A673 (cell line): ENCODE results near the gene KCNE4. TPM values are rescaled to one million over a fixed set of nuclear protein-coding genes. Genes with fewer than 3 reads are reported as not detected.

Experiments used
- BruUV-seq: library from RNA; stranded (reverse); fragments of 400-500 nt; replicated peaks from 2 replicates; lab custom pipeline; 2021; lab: Mats Ljungman, UMichigan
- CTCF ChIA-PET: fragments of 300-600 bp; sonication (Branson Sonifier 250); formaldehyde crosslinking; loops from one replicate; lab custom pipeline; 2022; ENCODE audit warnings: antibody characterized with exemption; lab: Charles Lee
- POLR2A ChIA-PET: fragments of 300-600 bp; sonication (Branson Sonifier 250); formaldehyde crosslinking; loops from one replicate; lab custom pipeline; 2022; ENCODE audit warnings: antibody characterized with exemption; ENCODE audit not compliant: low non-redundant PET; lab: Charles Lee
- DNase-seq: peaks from one replicate; pipeline ENCODE4 v3.0.0-alpha.2; 2015; ENCODE audit warnings: low spot score
- H3K27ac ChIP-seq: fragments of 200-600 bp; sonication (generic); 2 replicates; pipeline ENCODE4 v1.5.1; 2016; ENCODE audit warnings: mixed run types, low read depth, mild to moderate bottlenecking, mixed read lengths, antibody characterized with exemption, low read length; ENCODE audit not compliant: poor library complexity, severe bottlenecking
- H3K27me3 ChIP-seq: fragments of 200-600 bp; sonication (generic); replicated peaks from 2 replicates; pipeline ENCODE4 v1.6.1; 2017; ENCODE audit warnings: mixed run types, low read depth, mild to moderate bottlenecking, mixed read lengths, antibody characterized with exemption, low read length; ENCODE audit not compliant: insufficient read depth, poor library complexity
- H3K36me3 ChIP-seq: fragments of 200-600 bp; sonication (generic); 2 replicates; pipeline ENCODE4 v1.6.1; 2016; ENCODE audit warnings: mixed run types, mild to moderate bottlenecking, mixed read lengths, antibody characterized with exemption, low read length; ENCODE audit not compliant: insufficient read depth, poor library complexity, severe bottlenecking
- H3K4me1 ChIP-seq: fragments of 200-600 bp; sonication (generic); 2 replicates; pipeline ENCODE4 v1.6.1; 2017; ENCODE audit warnings: mixed run types, mild to moderate bottlenecking, mixed read lengths, antibody characterized with exemption, low read length; ENCODE audit not compliant: insufficient read depth, poor library complexity, severe bottlenecking
- H3K4me3 ChIP-seq: fragments of 200-600 bp; sonication (generic); 2 replicates; pipeline ENCODE4 v1.5.1; 2016; ENCODE audit warnings: low read depth, mixed run types, mild to moderate bottlenecking, mixed read lengths, low read length; ENCODE audit not compliant: poor library complexity, severe bottlenecking
- H3K9me3 ChIP-seq: fragments of 200-600 bp; sonication (generic); 2 replicates; pipeline ENCODE4 v1.6.1; 2016; ENCODE audit warnings: mixed run types, low read depth, mild to moderate bottlenecking, mixed read lengths, antibody characterized with exemption, low read length; ENCODE audit not compliant: poor library complexity, severe bottlenecking
- CTCF ChIP-seq: fragments of 300-800, 200-600 bp; sonication (generic); conservative IDR thresholded peaks from 2 replicates; pipeline ENCODE4 v1.5.1; 2017; ENCODE audit warnings: low read depth, mild to moderate bottlenecking, antibody characterized with exemption, low read length, moderate library complexity, mixed read lengths
- EZH2 ChIP-seq: fragments of 200-600 bp; sonication (generic); IDR thresholded peaks from 2 replicates; pipeline ENCODE4 v1.6.1; 2017; ENCODE audit warnings: borderline replicate concordance, low read depth, mild to moderate bottlenecking, mixed read lengths, antibody characterized with exemption, low read length; ENCODE audit not compliant: poor library complexity, severe bottlenecking
- intact Hi-C: fragments of 100-400 bp; cut with micrococcal nuclease; formaldehyde crosslinking; loops from one replicate; pipeline ENCODE4 v1.10.0; 2022; ENCODE audit not compliant: unreplicated experiment
- total RNA-seq: library from RNA; stranded (reverse); gene quantifications from 2 replicates; pipeline ENCODE4 v1.2.3, GENCODE V29; 2021

Gene KCNE4
- total RNA-seq, 1 experiment from 2014 or later = 82.5 TPM

- CTCF ChIA-PET = interaction anchor here (0.6 kb wide), 1 partner anchor 125 kb away, joined by 3 read pairs; no protein-coding TSS in a partner anchor
- POLR2A ChIA-PET = no interaction called here
- H3K36me3 ChIP-seq = no peaks in the 10 kb centered on the region
- H3K27me3 ChIP-seq = no peaks in the 10 kb centered on the region
- H3K27ac ChIP-seq = peak overlapping the region; percentile 55
- H3K4me1 ChIP-seq = peaks cover 73% of the 10 kb centered on the region
- DNase-seq = peak; percentile 49
- no peaks in the 10 kb centered on the region for H3K9me3 ChIP-seq
- TF ChIP-seq EZH2 (no peak), CTCF (no peak)
- BruUV-seq = no TSS peak
- H3K4me3 ChIP-seq = no peak overlapping the region
- intact Hi-C loops = no loop called here
Observed at GRCh38 chr2:223096235-223096970, 44.4 kb downstream of the KCNE4 start.

GRCh38 chr2:223097888-223098383 is 45.9 kb downstream of the KCNE4 start:
- BruUV-seq = no TSS peak
- ChIA-PET CTCF (no interaction called here), POLR2A (no interaction called here)
- Histone ChIP-seq H3K36me3 (no peaks in the 10 kb centered on the region), H3K4me1 (peaks cover 74% of the 10 kb centered on the region), H3K27ac (no peak overlapping the region), H3K4me3 (no peak overlapping the region), H3K9me3 (no peaks in the 10 kb centered on the region), H3K27me3 (no peaks in the 10 kb centered on the region)
- TF ChIP-seq CTCF (no peak), EZH2 (no peak)
- no peak for DNase-seq
- intact Hi-C loops = no loop called here

- no peak for DNase-seq
- intact Hi-C loops = no loop called here
- ChIA-PET POLR2A (no interaction called here), CTCF (no interaction called here)
- BruUV-seq = no TSS peak
- Histone ChIP-seq H3K36me3 (no peaks in the 10 kb centered on the region), H3K27ac (no peak overlapping the region), H3K9me3 (no peaks in the 10 kb centered on the region), H3K4me1 (peaks cover 61% of the 10 kb centered on the region), H3K27me3 (no peaks in the 10 kb centered on the region), H3K4me3 (no peak overlapping the region)
- TF ChIP-seq EZH2 = no peak
- no peak for TF ChIP-seq CTCF
Observed at GRCh38 chr2:223099561-223099960, 47.6 kb downstream of the KCNE4 start.
